HepG2 (cell line): Measurements from ENCODE around the gene VPS13D. TPM values are rescaled to one million over a fixed set of nuclear protein-coding genes. Genes with fewer than 3 reads are reported as not detected.

Source experiments
- ATAC-seq: fragments of 200-7000 bp; cut with Tn5 transposase; 3 replicates; pipeline ENCODE4 v1.9.1; 2020; ENCODE audit warnings: mild to moderate bottlenecking, moderate library complexity
- BruUV-seq: library from RNA; stranded (reverse); fragments of 400-500 nt; replicated peaks from 2 replicates; lab custom pipeline; 2021; lab: Mats Ljungman, UMichigan
- CTCF ChIA-PET: fragments of 300-600 bp; formaldehyde crosslinking; extraction: SDS; loops from one replicate; lab custom pipeline; 2021; ENCODE audit warnings: low total read pairs, inconsistent platforms, low intra/inter-chr PET ratio; lab: Yijun Ruan, JAX
- POLR2A ChIA-PET: fragments of 350-600 bp; sonication (Branson Sonifier 250); formaldehyde crosslinking; loops from one replicate; lab custom pipeline; 2020; ENCODE audit warnings: antibody characterized with exemption, inconsistent platforms; lab: Yijun Ruan, JAX
- DNase-seq: peaks from one replicate; pipeline ENCODE4 v3.0.0-alpha.2; 2015; ENCODE audit warnings: low spot score
- FAIRE-seq: peaks from 3 replicates; lab custom pipeline; 2011; peaks lifted over from hg19 to GRCh38; lab: Jason Lieb, UNC
- H2AFZ ChIP-seq: one replicate; pipeline ENCODE4 v1.6.1; 2011; ENCODE audit warnings: low read length, inconsistent platforms
- H3K27ac ChIP-seq: fragments of 300-600 bp; 3 replicates; pipeline ENCODE4 v1.8.0; 2011; ENCODE audit warnings: mixed run types, mild to moderate bottlenecking, mixed read lengths, low read length, inconsistent platforms; ENCODE audit not compliant: insufficient read depth; ENCODE audit errors: extremely low read length
- H3K27me3 ChIP-seq, 2 experiments: fragments of 200-600 bp in 1 of 2; 2 replicates in 1 of 2; 3 replicates in 1 of 2; pipeline versions ENCODE4 v1.6.0 to v1.8.0; 2011; ENCODE audit warnings: low read length in 2 of 2, mild to moderate bottlenecking in 2 of 2, moderate library complexity in 2 of 2, inconsistent platforms in 1 of 2; ENCODE audit not compliant: insufficient read depth in 2 of 2, control insufficient read depth in 1 of 2
- H3K36me3 ChIP-seq, 2 experiments: fragments of 200-600 bp in 1 of 2; replicated peaks in 1 of 2; 2 replicates in 1 of 2; 3 replicates in 1 of 2; pipeline versions ENCODE4 v1.5.1 to v1.8.0; 2011; ENCODE audit warnings: low read length in 2 of 2, inconsistent platforms in 1 of 2; ENCODE audit not compliant: insufficient read depth in 2 of 2, control insufficient read depth in 1 of 2
- H3K4me1 ChIP-seq: 2 replicates; pipeline ENCODE4 v1.5.1; 2012; ENCODE audit warnings: low read length, inconsistent platforms; ENCODE audit not compliant: insufficient read depth
- H3K4me2 ChIP-seq: 2 replicates; pipeline ENCODE4 v1.6.0; 2011; ENCODE audit warnings: low read depth, low read length, inconsistent platforms
- H3K4me3 ChIP-seq, 3 experiments: fragments of 200-600 bp in 1 of 3; sonication (generic), shearing (Covaris generic) in 1 of 3; replicated peaks in 1 of 3; 2 replicates each; pipeline ENCODE4 v1.5.1; 2011 to 2016; ENCODE audit warnings: low read length in 3 of 3, inconsistent platforms in 2 of 3, low read depth in 2 of 3, mild to moderate bottlenecking in 2 of 3, control low read depth in 1 of 3, mixed read lengths in 1 of 3; ENCODE audit not compliant: insufficient read depth in 1 of 3
- H3K79me2 ChIP-seq: one replicate; pipeline ENCODE4 v1.6.1; 2011; ENCODE audit warnings: low read length, inconsistent platforms; ENCODE audit not compliant: insufficient read depth
- H3K9ac ChIP-seq: 2 replicates; pipeline ENCODE4 v1.6.0; 2011; ENCODE audit warnings: mild to moderate bottlenecking, low read depth, low read length, inconsistent platforms; ENCODE audit not compliant: insufficient read depth
- H3K9me3 ChIP-seq: 2 replicates; pipeline ENCODE4 v1.5.1; 2012; ENCODE audit warnings: mild to moderate bottlenecking, low read length
- H4K20me1 ChIP-seq: 2 replicates; pipeline ENCODE4 v1.6.0; 2011; ENCODE audit warnings: inconsistent platforms, mild to moderate bottlenecking, low read length, moderate library complexity; ENCODE audit not compliant: insufficient read depth
- CTCF ChIP-seq: sonication (generic); formaldehyde crosslinking; IDR thresholded peaks from 2 replicates; pipeline ENCODE4 v1.5.0; 2020; ENCODE audit warnings: mild to moderate bottlenecking, missing genetic modification reagents, moderate library complexity
- MEIS2 ChIP-seq: sonication (generic); formaldehyde crosslinking; IDR thresholded peaks from 2 replicates; pipeline ENCODE4 v1.9.0; 2021; ENCODE audit warnings: mild to moderate bottlenecking, missing genetic modification reagents
- SETDB1 ChIP-seq: sonication (generic); formaldehyde crosslinking; IDR thresholded peaks from 2 replicates; pipeline ENCODE4 v1.5.1; 2020; ENCODE audit warnings: missing genetic modification reagents, mild to moderate bottlenecking, borderline replicate concordance
- ZNF207 ChIP-seq: fragments of 450-650 bp; IDR thresholded peaks from 2 replicates; pipeline ENCODE4 v1.6.1; 2016; ENCODE audit warnings: antibody characterized with exemption, borderline replicate concordance
- ZNF280D ChIP-seq: sonication (generic); formaldehyde crosslinking; IDR thresholded peaks from 2 replicates; pipeline ENCODE4 v1.5.1; 2020; ENCODE audit warnings: mild to moderate bottlenecking, missing genetic modification reagents
- ZNF281 ChIP-seq: sonication (generic); formaldehyde crosslinking; IDR thresholded peaks from 2 replicates; pipeline ENCODE4 v1.4.0; 2020; ENCODE audit warnings: missing genetic modification reagents, borderline replicate concordance
- WGBS: methylation state at CpG from one replicate; pipeline ENCODE4 v1.1.6; 2017; ENCODE audit warnings: low lambda C conversion rate; 5-methylcytosine and 5-hydroxymethylcytosine counted together
- in situ Hi-C: cut with HindIII; loops from 2 replicates; pipeline ENCODE4 v1.10.0; 2017; ENCODE audit warnings: low pct_unique_long_range_greater_than_20kb; ENCODE audit not compliant: extremely low pct_ligation_motif_present
- intact Hi-C: fragments of 100-400 bp; cut with micrococcal nuclease; formaldehyde crosslinking; loops from one replicate; pipeline ENCODE4 v1.10.0; 2022; ENCODE audit not compliant: unreplicated experiment
- polyA plus RNA-seq, 8 experiments: library from polyadenylated mRNA; depleted of rRNA in 3 of 8; stranded (reverse) in 7 of 8; unstranded in 1 of 8; fragments of >200 nt; fragmentation: Illumina TruSeq in 4 of 8; extraction: Trizol in 4 of 8; gene quantifications; 2 replicates each; pipeline versions ENCODE4 v1.2.1 to v1.2.3, GENCODE V29; 2011 to 2016; ENCODE audit warnings: low read depth in 4 of 8, missing spikeins in 1 of 8, mixed read lengths in 1 of 8; ENCODE audit not compliant: insufficient read depth in 1 of 8
- total RNA-seq, 5 experiments: library from RNA; depleted of rRNA; stranded (reverse); fragments of >200 nt; fragmentation: Illumina TruSeq; extraction: Trizol; gene quantifications; 2 replicates each; pipeline ENCODE4 v1.2.3, GENCODE V29; 2016; ENCODE audit warnings: low read depth in 1 of 5

Gene VPS13D
- total and polyA plus RNA-seq, 2 of the 13 experiments (the other 11 are each of a cell fraction or from before 2014, with no cell fraction given): 8.6 to 13.9 TPM

- TF ChIP-seq ZNF281 (no peak), ZNF207 (no peak), MEIS2 (CRISPR knock-in tag) (no peak)
These were observed 2.4 kb downstream of the VPS13D start (continued) for GRCh38 chr1:12232221-12232620.

- no TSS peak for BruUV-seq
- 74% methylated on average over 2 of the region's 2 CpGs for WGBS
- Histone ChIP-seq H3K27ac (no peak overlapping the region), H3K4me2 (no peak overlapping the region), H3K27me3 (no peaks in the 10 kb centered on the region), H3K4me1 (no peaks in the 10 kb centered on the region), H3K36me3 (peaks cover 9 to 25% of the 10 kb centered on the region in 2 experiments), H3K9ac (no peak overlapping the region), H2AFZ (no peak overlapping the region), H3K9me3 (no peaks in the 10 kb centered on the region), H4K20me1 (no peaks in the 10 kb centered on the region), H3K4me3 (no peak overlapping the region), H3K79me2 (no peaks in the 10 kb centered on the region)
- ChIA-PET CTCF (no interaction called here), POLR2A (no interaction called here)
- in situ Hi-C loops (no loop called here), intact Hi-C loops (no loop called here)
- DNase-seq (no peak), ATAC-seq (no peak), FAIRE-seq (no peak)
- TF ChIP-seq SETDB1: no peak
- TF ChIP-seq ZNF280D (CRISPR knock-in tag): no peak
- peak; percentile 27 for TF ChIP-seq CTCF (CRISPR knock-in tag)
These were observed 14.2 kb downstream of the VPS13D start for GRCh38 chr1:12244078-12244477.
